K562 (cell line): ENCODE data around the gene WDR62. TPM values are rescaled to one million over a fixed set of nuclear protein-coding genes. Genes with fewer than 3 reads are reported as not detected.

ENCODE experiments used
- E2F6 ChIP-seq, 2 experiments: IDR thresholded peaks; 2 replicates each; pipeline ENCODE4 v1.6.1; 2011; ENCODE audit warnings: borderline replicate concordance in 1 of 2, control low read depth in 1 of 2, low read depth in 1 of 2, low read length in 1 of 2, mild to moderate bottlenecking in 1 of 2, mixed read lengths in 1 of 2, moderate library complexity in 1 of 2; ENCODE audit not compliant: insufficient read depth in 1 of 2, insufficient read length in 1 of 2, poor library complexity in 1 of 2, severe bottlenecking in 1 of 2; ENCODE audit errors: extremely low read depth in 1 of 2
- GTF2B ChIP-seq: IDR thresholded peaks from 2 replicates; pipeline ENCODE4 v1.6.1; 2011; ENCODE audit not compliant: insufficient read length; ENCODE audit errors: extremely low read depth
- NCOA1 ChIP-seq: fragments of 450-650 bp; IDR thresholded peaks from 2 replicates; pipeline ENCODE4 v1.6.1; 2016; ENCODE audit warnings: low read depth
- SAP30 ChIP-seq: fragments of 200-600 bp; sonication (generic); IDR thresholded peaks from 2 replicates; pipeline ENCODE4 v1.6.1; 2012; ENCODE audit warnings: borderline replicate concordance, low read depth, mild to moderate bottlenecking, moderate library complexity, low read length, control low read depth, inconsistent platforms; ENCODE audit not compliant: insufficient read depth, poor library complexity, severe bottlenecking
- SP2 ChIP-seq: IDR thresholded peaks from 2 replicates; pipeline ENCODE4 v1.6.1; 2011; ENCODE audit warnings: mild to moderate bottlenecking, low read depth, low read length, moderate library complexity; ENCODE audit not compliant: poor library complexity, severe bottlenecking; ENCODE audit errors: extremely low read depth
- THAP12 ChIP-seq: fragments of 250-450 bp; sonication (Bioruptor Pico); IDR thresholded peaks from 2 replicates; pipeline ENCODE4 v1.9.0; 2021; ENCODE audit warnings: mild to moderate bottlenecking, inconsistent platforms
- polyA plus RNA-seq, 8 experiments: library from polyadenylated mRNA; depleted of rRNA in 4 of 8; stranded (reverse) in 5 of 8; unstranded in 3 of 8; fragments of >200 nt; fragmentation: Nextera tagmentation in 2 of 8; fragmentation: Illumina TruSeq in 1 of 8; extraction: Ambion mirVana in 2 of 8; extraction: Trizol in 1 of 8; gene quantifications; 2 replicates each; pipeline versions ENCODE4 v1.2.1 to v1.2.3, GENCODE V29; 2011 to 2014; ENCODE audit warnings: inconsistent platforms in 1 of 8, missing spikeins in 1 of 8
- total RNA-seq, 7 experiments: library from RNA; depleted of rRNA in 6 of 7; stranded (reverse); fragments of >200 nt in 6 of 7; fragmentation: Illumina TruSeq in 2 of 7; extraction: Trizol in 2 of 7; gene quantifications; 2 replicates each; pipeline versions ENCODE4 v1.2.1 to v1.2.3, GENCODE V29; 2011 to 2021; ENCODE audit warnings: low replicate concordance in 1 of 7
- TF ChIP-seq, protein P1 (sequence below): sonication (generic); formaldehyde crosslinking; IDR thresholded peaks from 2 replicates; pipeline ENCODE4 v1.4.0; 2020; ENCODE audit warnings: mild to moderate bottlenecking, missing genetic modification reagents
- TF ChIP-seq, protein P2 (sequence below), 2 experiments: fragments of 250-450 bp in 1 of 2; fragments of 450-650 bp in 1 of 2; sonication (Bioruptor Pico) in 1 of 2; IDR thresholded peaks; 2 replicates each; pipeline versions ENCODE4 v1.6.1 to v1.8.0; 2016 to 2021; ENCODE audit warnings: mild to moderate bottlenecking in 2 of 2, moderate library complexity in 2 of 2, missing compliant biosample characterization in 1 of 2, missing genetic modification characterization in 1 of 2

The WDR62 gene
- total and polyA plus RNA-seq, 9 of the 15 experiments (the other 6 are each of a cell fraction or from before 2014, with no cell fraction given), result 0.35 to 32.8 (median 14.4) TPM

DNA sequence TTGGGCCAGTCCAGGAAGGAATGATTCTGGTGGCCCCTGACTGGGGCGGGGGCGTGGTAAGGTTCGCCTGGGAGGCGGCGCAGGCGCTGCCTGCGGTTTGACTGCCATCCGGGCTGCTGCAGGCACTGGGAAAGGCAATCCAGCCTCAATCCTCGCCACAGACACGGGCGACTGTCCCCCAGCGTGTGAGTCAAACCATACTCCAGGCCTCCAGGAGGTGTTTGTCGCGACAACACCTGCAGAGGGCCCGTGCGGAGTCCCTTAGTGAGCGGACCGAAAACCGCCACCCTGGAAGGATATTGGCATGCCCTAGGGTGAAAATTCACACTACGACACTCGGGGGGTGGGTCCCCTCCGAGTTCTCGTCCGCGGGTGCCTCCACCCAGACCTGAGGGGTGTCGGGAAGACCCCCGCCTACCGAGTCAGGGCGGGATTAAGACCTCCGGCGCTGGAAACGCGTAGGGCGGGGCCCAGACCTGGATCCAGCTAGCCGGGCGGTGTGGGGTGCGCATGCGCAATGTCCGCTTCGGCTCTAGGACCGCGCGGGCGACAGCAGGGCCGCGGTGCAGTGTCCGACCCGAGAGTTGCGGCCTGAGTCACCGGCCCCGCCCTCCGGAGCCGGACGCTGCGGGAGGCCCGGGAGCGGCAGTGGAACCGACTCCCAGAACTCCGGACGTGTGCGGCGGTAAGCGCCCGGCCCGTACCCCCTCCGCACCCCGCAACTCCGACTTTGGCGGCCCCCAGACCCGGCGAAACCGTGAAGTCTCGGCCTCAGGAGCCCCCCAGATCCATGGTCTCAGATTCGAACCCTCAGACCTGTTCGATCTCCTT lies 85.0 kb downstream of the WDR62 start, which contains the start of gene CAPNS1 (continued):
- TF ChIP-seq, protein P1, sequence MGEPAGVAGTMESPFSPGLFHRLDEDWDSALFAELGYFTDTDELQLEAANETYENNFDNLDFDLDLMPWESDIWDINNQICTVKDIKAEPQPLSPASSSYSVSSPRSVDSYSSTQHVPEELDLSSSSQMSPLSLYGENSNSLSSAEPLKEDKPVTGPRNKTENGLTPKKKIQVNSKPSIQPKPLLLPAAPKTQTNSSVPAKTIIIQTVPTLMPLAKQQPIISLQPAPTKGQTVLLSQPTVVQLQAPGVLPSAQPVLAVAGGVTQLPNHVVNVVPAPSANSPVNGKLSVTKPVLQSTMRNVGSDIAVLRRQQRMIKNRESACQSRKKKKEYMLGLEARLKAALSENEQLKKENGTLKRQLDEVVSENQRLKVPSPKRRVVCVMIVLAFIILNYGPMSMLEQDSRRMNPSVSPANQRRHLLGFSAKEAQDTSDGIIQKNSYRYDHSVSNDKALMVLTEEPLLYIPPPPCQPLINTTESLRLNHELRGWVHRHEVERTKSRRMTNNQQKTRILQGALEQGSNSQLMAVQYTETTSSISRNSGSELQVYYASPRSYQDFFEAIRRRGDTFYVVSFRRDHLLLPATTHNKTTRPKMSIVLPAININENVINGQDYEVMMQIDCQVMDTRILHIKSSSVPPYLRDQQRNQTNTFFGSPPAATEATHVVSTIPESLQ (CRISPR knock-in tag), result peak; percentile 57
- TF ChIP-seq THAP12 (peak; percentile 92), NCOA1 (no peak), SAP30 (peak; percentile 49), E2F6 (IDR thresholded peaks at IDR 0.05; ENCODE audit: borderline replicate concordance in 1 of 2, extremely low read depth in 1 of 2, insufficient read depth in 1 of 2, insufficient read length in 1 of 2, low read depth in 1 of 2, low read length in 1 of 2, poor library complexity in 1 of 2, severe bottlenecking in 1 of 2) (peak; percentile 36 to 61), SP2 (no peak), GTF2B (no peak)
- TF ChIP-seq, protein P2, sequence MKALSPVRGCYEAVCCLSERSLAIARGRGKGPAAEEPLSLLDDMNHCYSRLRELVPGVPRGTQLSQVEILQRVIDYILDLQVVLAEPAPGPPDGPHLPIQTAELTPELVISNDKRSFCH (CRISPR knock-in tag; IDR thresholded peaks at IDR 0.05), result no peak
- TF ChIP-seq, protein P2 (tag; IDR thresholded peaks at IDR 0.05), result 0 out of 2 replicates have a peak, but pooled peaks have one; percentile 46
- TF ChIP-seq, all 486 proteins: peak for 146
